Right cardiac atrium (tissue), 5 donors: ENCODE measurements around the gene ATP11A. TPM values are rescaled to one million over a fixed set of nuclear protein-coding genes. Genes with fewer than 3 reads are reported as not detected.
A peak's percentile ranks its signal among the peaks of the same experiment; 100 is the strongest.

Experiments
- ATAC-seq, 2 donors: fragments of 200-7000 bp; cut with Tn5 transposase; one replicate each; pipeline versions ENCODE4 v1.8.0 to v1.9.1; 2020; ENCODE audit warnings: moderate library complexity in 2 of 2, mild to moderate bottlenecking in 1 of 2
- DNase-seq, 3 donors: peaks; one replicate each; pipeline ENCODE4 v3.0.0-alpha.2; 2020
- H3K27ac ChIP-seq: one replicate; pipeline ENCODE4 v1.5.1; 2013; ENCODE audit warnings: mild to moderate bottlenecking, low read length, control low read depth, moderate library complexity
- H3K27me3 ChIP-seq: one replicate; pipeline ENCODE4 v1.6.1; 2013; ENCODE audit not compliant: control insufficient read depth, insufficient read depth
- H3K4me1 ChIP-seq: one replicate; pipeline ENCODE4 v1.6.1; 2013; ENCODE audit warnings: low read length; ENCODE audit not compliant: control insufficient read depth, insufficient read depth
- H3K4me3 ChIP-seq: one replicate; pipeline ENCODE4 v1.5.1; 2013; ENCODE audit warnings: low read length, control low read depth
- H3K9me3 ChIP-seq: one replicate; pipeline ENCODE4 v1.6.1; 2013; ENCODE audit warnings: low read length; ENCODE audit not compliant: control insufficient read depth
- WGBS: extraction: QIAGEN DNeasy Blood & Tissue Kit; methylation state at CpG from one replicate; pipeline ENCODE4 v1.1.7; 2013; 5-methylcytosine and 5-hydroxymethylcytosine counted together
- intact Hi-C, 4 donors: fragments of 100-400 bp; cut with DNase I; formaldehyde crosslinking; loops; one replicate each; pipeline versions ENCODE4 v1.11.0 to v1.14.0; 2022 to 2023
- polyA plus RNA-seq: library from polyadenylated mRNA; stranded (reverse); fragments of 200-250 nt; gene quantifications from one replicate; pipeline ENCODE4 v1.2.3, GENCODE V29; 2013
- total RNA-seq, 4 donors: library from RNA; stranded (reverse); fragmentation: NEBNext Ultra II Directional; extraction: Animal tissue kit (Norgen Biotek cat#: 25700); gene quantifications; one replicate each; pipeline ENCODE4 v1.2.1, GENCODE V29; 2021
- donor health status: healthy with polysubstance abuse.
- donor health status: DM: no; HTN: yes; CAD: no.
- donor health status: DM: no; HTN: no; CAD: no.
- donor health status: DM: no; HTN: yes; CAD: no; lungs with severe emphysema.
- donor health status: DM: yes; HTN: yes; CAD: no.

Gene ATP11A
- total and polyA plus RNA-seq, 5 donors = 19.5 to 100 (median 83.4) TPM

DNA sequence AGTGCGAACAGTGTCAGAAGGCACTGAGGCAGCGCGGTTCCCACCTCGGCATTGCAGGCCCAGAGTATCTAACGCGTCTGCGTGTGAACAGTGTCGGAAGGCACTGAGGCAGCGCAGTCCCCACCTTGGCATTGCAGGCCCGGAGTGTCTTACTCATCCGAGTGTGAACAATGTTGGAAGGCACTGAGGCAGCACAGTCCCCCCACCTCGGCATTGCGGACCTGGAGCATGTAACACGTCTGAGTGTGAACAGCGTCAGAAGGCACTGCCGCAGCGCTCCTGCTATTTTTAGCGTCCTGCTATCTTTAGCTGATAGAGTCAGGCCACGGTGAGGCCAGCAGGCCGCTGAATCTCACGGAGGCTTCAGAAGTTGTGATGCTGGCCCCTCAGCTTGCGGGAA, 39.6 kb downstream of the ATP11A start:
- ATAC-seq (peak; percentile 83 to 85), DNase-seq (peak; percentile 71 to 87 (median 82))
- Histone ChIP-seq H3K9me3 (no peaks in the 10 kb centered on the region), H3K27me3 (no peaks in the 10 kb centered on the region), H3K27ac (peak overlapping the region; percentile 93), H3K4me1 (peaks cover 5% of the 10 kb centered on the region), H3K4me3 (no peak overlapping the region)
- intact Hi-C loops = no loop called here
- WGBS = 55% methylated on average over 22 of the region's 22 CpGs

DNA sequence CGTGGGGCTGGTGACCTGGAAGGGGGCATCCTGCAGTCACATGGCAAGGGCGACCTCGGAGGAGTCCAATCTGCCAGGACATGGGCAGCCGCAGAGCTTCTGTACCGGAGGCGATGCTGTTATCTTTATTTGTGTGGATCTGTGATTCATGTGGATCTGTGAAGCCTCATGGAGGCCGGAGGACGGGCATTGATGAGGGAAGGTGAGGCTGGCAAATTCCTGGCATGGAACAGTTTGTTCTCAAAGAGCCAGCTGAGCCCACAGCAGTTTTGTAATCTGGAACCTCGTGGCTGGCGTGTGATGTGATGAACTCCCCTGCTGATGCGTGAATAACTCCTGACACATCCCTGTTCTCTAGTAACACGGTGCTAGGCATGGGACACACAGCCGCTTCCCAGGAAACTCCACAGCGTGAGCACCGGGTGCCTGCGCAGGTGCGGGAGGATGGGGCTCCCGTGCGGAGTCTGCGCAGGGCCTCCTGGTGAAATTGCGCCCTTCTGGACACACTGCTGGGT, 40.4 kb downstream of the ATP11A start:
- Histone ChIP-seq H3K4me1 (peaks cover 7% of the 10 kb centered on the region), H3K27ac (peak overlapping the region; percentile 75), H3K27me3 (no peaks in the 10 kb centered on the region), H3K4me3 (no peak overlapping the region), H3K9me3 (no peaks in the 10 kb centered on the region)
- DNase-seq (peak; percentile 57 to 77 (median 71)), ATAC-seq (peak; percentile 75 to 78)
- 72% methylated on average over 21 of the region's 21 CpGs for WGBS
- intact Hi-C loops = no loop called here

DNA sequence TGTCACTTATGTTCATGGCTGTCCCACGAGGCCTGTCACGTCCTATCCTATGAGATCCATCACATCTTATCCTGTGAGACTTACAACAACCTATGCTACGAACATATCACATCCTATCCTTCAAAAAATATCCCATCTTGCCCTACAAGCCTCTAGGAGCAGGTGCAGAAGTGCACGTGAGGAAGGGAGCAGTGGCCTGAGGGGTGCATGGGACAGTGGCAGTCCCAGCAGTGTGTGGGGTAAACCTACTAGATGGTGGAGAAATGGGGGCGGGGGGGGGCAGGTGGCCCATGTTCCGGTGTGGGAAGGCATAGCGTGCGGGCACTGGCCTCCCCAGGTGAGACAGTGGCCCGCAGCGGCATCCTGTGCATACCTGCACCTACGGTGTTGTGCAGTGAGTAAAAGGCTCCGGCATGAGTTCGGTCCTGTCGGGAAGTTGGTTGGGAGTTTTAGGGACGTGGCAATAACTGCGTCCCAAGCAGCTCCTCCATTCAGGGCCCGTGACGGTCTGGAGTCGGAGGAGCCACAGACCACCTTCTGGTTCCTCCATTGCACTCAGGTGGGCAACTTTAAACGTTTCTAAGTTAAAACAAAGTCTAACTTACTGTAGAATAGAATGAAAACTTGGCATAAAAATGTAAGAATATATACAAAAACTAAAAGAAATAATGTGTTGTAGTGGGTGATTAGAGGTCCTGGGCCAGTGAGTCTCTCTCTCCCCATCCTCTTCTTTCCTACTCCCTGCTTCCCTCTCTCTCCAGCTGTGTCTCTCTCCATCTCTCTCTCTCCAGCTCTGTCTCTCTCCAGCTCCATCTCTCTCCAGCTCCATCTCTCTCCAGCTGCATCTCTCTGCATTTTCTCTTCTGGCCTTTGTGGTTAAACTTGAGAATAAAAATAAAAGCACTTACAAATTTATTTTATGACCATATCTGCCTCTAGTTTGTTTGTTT, 42.1 kb downstream of the ATP11A start:
- H3K27me3 ChIP-seq = no peaks in the 10 kb centered on the region
- H3K9me3 ChIP-seq = no peaks in the 10 kb centered on the region
- intact Hi-C loops = no loop called here
- DNase-seq (no peak), ATAC-seq (no peak)
- no peak overlapping the region for H3K4me3 ChIP-seq
- 93% methylated on average over 20 of the region's 20 CpGs for WGBS
- H3K27ac ChIP-seq = peak overlapping the region; percentile 3
- H3K4me1 ChIP-seq = peaks cover 4% of the 10 kb centered on the region

DNA sequence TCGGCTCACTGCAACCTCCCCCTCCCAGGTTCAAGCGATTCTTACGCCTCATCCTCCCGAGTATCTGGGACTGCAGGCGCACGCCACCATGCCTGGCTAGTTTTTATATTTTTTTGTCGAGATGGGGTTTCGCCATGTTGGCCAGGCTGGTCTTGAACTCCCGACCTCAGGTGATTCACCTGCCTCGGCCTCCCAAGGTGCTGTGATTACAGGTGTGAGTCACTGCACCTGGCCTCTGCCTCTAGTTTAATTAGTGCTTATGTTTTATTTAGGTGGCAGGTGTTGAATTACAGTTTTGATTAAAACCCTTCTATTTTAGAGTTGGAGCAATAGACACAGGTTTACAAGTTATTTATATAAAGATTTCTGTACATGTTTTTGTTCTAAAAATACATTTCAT, 42.8 kb downstream of the ATP11A start:
- 94% methylated on average over 10 of the region's 10 CpGs for WGBS
- Histone ChIP-seq H3K27ac (no peak overlapping the region), H3K4me1 (peaks cover 4% of the 10 kb centered on the region), H3K9me3 (no peaks in the 10 kb centered on the region), H3K27me3 (no peaks in the 10 kb centered on the region), H3K4me3 (no peak overlapping the region)
- intact Hi-C loops = no loop called here
- no peak for ATAC-seq
- DNase-seq = no peak

DNA sequence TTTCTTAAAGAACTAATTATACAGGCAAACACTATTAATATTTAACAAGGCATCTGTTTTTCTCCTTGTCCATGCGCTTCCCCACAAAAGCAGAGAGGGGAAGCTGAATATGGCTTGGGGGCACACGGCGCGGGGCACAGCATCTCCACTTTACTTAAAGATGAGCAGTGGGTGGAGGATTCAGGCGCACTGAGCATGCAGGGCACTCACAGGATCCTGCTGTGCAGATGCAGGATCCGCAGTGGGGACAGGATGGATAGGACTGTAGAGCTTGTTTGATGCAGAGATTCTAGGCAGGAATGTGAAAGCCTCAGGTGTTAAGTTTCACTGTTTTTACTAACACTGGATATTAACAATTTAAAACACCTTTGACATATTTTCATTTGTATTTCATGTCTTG, 43.3 kb downstream of the ATP11A start:
- DNase-seq (no peak), ATAC-seq (no peak)
- 92% methylated on average over 6 of the region's 6 CpGs for WGBS
- no peaks in the 10 kb centered on the region for H3K9me3 ChIP-seq
- H3K27me3 ChIP-seq = no peaks in the 10 kb centered on the region
- no peak overlapping the region for H3K4me3 ChIP-seq
- intact Hi-C loops = no loop called here
- no peak overlapping the region for H3K27ac ChIP-seq
- peaks cover 4% of the 10 kb centered on the region for H3K4me1 ChIP-seq

DNA sequence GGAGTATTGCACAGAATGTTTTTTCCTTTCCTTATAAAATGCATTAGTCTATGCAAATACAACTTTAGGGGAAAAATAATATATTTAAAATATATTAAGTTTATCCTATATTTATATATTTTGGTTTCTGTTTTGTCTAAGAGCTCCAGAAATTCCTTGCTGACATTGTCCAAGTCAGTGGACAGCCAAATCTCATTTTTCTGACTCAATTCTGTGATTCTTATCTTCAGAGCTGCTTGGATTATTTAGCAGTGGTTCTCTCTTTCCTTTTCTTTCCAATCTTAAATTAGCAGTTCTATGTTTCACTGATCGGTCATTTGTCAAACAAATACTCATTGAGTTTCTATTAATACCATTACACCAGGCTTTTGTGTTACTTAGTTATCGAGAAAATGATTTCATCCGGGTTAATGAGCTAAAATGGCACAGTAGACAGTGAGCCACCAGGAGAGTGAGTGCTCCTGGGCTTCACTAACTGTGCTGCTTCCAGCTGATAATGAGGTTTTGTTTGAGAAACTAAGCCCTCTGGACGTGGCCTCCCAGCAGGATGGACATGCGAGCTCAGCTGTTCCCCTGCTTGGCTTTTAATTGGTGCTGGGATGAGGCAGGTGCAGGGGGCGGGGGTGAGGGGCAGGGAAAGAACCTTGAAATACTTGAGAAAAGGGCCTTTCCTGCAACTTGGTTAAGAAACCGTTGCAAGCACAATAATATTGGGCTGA, 44.0 kb downstream of the ATP11A start:
- no peak overlapping the region for H3K27ac ChIP-seq
- no peaks in the 10 kb centered on the region for H3K9me3 ChIP-seq
- intact Hi-C loops = no loop called here
- H3K4me1 ChIP-seq = peaks cover 4% of the 10 kb centered on the region
- WGBS = 52% methylated on average over 7 of the region's 7 CpGs
- ATAC-seq = no peak
- DNase-seq = no peak
- no peaks in the 10 kb centered on the region for H3K27me3 ChIP-seq
- no peak overlapping the region for H3K4me3 ChIP-seq

DNA sequence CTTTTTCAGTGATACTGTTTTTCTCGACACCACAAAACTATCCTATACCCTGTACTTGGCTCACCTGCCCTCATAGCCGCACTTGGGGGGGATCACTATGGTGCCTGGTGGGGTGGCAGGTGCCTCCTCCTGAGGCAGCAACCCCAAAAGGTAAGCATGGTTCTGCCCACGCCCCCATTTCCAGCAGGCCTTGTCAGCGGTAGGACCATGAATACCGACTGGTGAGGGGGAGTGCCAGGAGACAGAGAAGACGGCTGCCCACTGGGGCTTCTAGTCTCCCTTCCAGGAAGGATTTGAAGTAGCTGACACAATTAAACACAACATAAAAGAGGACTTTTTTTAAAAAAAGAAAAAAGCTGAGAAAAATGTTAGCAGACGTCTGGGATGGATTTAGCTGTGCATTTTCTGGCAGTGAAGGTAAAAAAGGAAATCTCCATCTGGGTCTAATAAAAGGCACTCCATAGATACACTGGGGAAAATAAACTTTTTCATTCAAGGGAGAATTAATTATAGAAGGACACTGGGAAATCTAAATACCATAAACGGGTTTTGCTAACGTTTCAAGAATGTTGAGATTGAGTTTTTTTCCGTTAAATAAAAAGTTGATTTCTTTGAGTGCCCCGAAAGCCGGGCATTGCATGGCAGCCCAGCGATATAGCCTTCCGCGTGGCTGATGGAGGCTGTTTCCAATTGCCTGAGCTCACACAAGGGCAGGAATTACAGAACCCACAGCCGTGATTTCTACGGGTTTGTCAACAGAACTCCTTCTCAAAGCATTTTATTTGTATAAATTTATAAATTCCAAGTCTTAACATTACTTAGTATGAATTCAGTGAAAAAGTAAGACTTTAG, 45.1 kb downstream of the ATP11A start:
- ATAC-seq (no peak), DNase-seq (no peak)
- Histone ChIP-seq H3K4me1 (peaks cover 2% of the 10 kb centered on the region), H3K27me3 (no peaks in the 10 kb centered on the region), H3K27ac (peak overlapping the region; percentile 30), H3K4me3 (no peak overlapping the region), H3K9me3 (no peaks in the 10 kb centered on the region)
- intact Hi-C loops = loop anchor here in 1 of 4 donors (5.0 kb wide), 1 partner anchor 43 kb away; the partner anchor contains the start of gene ATP11A
- WGBS = 77% methylated on average over 17 of the region's 17 CpGs

DNA sequence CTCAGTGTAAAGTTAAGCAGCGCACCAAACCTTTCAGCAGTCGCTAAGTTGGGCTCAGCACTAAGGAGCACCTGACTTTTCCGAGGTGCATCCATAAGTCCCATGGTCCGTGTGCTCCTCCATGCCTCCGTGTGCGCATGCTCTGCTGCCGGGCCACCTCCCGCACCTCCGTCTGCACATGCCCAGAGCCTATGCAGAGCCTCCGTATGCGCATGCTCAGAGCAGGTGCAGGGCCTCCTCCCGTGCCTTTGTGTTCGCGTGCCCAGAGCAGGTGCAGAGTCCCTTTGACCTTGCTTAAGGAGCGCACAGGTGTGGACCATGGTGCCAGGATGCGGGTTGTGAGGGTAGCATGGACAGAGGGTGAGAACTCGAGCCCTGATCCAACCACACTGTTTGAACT, 46.0 kb downstream of the ATP11A start:
- intact Hi-C loops = loop anchor here in 1 of 4 donors (5.0 kb wide), 1 partner anchor 43 kb away; the partner anchor contains the start of gene ATP11A
- no peak overlapping the region for H3K27ac ChIP-seq
- ATAC-seq (peak; percentile 22 to 41), DNase-seq (peak in 2 of 3 donors; percentile 40 to 72)
- H3K27me3 ChIP-seq = no peaks in the 10 kb centered on the region
- H3K4me1 ChIP-seq = peaks cover 2% of the 10 kb centered on the region
- WGBS = 84% methylated on average over 17 of the region's 17 CpGs
- H3K9me3 ChIP-seq = no peaks in the 10 kb centered on the region
- no peak overlapping the region for H3K4me3 ChIP-seq

DNA sequence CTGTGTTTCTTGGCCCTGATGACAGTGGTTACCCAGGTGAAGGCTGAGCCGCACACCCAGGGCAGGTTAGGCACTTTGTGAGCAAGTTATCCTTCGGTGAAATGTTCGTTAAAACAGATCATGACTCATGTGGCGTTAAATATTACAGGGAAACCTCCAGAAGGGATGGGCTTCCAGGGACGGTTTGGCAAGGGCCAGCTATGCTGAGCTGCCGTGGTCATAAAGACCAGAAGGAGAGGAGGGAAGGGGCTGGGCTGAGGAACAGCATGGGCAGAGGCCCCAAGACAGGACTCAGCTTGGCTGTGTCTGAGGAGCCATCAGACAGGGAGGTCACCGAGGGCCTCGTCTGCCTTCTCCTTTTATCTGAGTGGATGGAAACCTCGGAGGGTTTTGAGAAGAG, 47.5 kb downstream of the ATP11A start:
- no peak for ATAC-seq
- intact Hi-C loops = loop anchor here in 1 of 4 donors (5.0 kb wide), 1 partner anchor 45 kb away; the partner anchor contains the start of gene ATP11A

DNA sequence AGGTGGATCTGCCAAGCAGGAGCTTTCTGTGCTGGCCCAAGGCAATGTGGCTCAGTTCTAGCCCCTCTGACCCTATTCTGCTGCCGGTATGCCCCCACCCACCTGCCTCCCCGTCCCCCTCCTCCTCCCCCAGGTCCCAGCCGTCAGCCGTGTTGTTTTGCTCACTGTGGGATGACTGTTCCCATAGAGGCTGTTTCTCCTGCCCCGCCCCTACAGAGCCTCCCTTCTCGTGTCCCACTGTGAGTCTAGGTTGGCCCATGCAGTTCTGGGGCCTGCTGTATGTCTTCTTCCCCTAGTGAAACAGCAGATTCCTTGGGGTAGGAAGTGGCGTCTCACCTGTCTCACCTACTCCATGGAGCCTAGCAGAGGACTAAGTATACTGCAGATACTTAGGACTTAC, 48.8 kb downstream of the ATP11A start:
- Histone ChIP-seq H3K4me1 (peaks cover 5% of the 10 kb centered on the region), H3K9me3 (no peaks in the 10 kb centered on the region)
- intact Hi-C loops = loop anchor here in 1 of 4 donors (5.0 kb wide), 1 partner anchor 46 kb away; the partner anchor contains the start of gene ATP11A

More for the DNA sequence above, 47.5 kb downstream of the ATP11A start:
- 91% methylated on average over 9 of the region's 9 CpGs for WGBS
- DNase-seq = no peak
- no peak overlapping the region for H3K4me3 ChIP-seq
- H3K27ac ChIP-seq = no peak overlapping the region
- no peaks in the 10 kb centered on the region for H3K9me3 ChIP-seq
- H3K27me3 ChIP-seq = no peaks in the 10 kb centered on the region
- peaks cover 2% of the 10 kb centered on the region for H3K4me1 ChIP-seq

More for the DNA sequence above, 48.8 kb downstream of the ATP11A start:
- Histone ChIP-seq H3K27me3 (no peaks in the 10 kb centered on the region), H3K4me3 (no peak overlapping the region), H3K27ac (no peak overlapping the region)
- DNase-seq (no peak), ATAC-seq (no peak)
- WGBS = 86% methylated on average over 7 of the region's 7 CpGs
